Astrocyte (in vitro differentiated cells and primary cell): Measurements from ENCODE around the gene LRRC36.

Source experiments
- EZH2 ChIP-seq: IDR thresholded peaks from 2 replicates; pipeline ENCODE4 v1.6.1; 2012; ENCODE audit warnings: mild to moderate bottlenecking, low read length, inconsistent platforms; ENCODE audit not compliant: insufficient read depth
- TF ChIP-seq, protein P1 (sequence below): IDR thresholded peaks from 2 replicates; pipeline ENCODE4 v1.5.1; 2011; ENCODE audit warnings: low read depth, mild to moderate bottlenecking, inconsistent platforms, low read length, moderate library complexity; ENCODE audit not compliant: insufficient read depth

DNA sequence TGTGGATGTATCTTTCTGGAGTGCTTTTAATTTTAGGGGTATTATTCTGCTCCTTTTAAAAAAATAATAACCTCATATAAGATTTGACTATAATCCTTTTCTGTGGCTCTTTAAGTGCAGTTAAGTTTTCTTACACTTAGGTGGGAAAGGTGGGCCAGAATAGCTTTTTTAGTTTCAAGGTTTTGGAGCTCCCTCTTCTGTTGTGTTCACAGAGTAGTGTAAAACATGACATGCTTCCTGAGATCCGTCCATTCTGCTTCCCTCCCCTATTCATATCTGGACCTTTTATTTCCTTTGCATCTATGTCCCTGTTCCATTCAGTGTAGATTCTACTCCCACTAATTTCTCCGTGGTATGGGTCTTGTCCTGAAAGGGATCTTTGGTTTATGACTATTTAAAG lies 12.8 kb downstream of the LRRC36 start:
- TF ChIP-seq, protein P1, sequence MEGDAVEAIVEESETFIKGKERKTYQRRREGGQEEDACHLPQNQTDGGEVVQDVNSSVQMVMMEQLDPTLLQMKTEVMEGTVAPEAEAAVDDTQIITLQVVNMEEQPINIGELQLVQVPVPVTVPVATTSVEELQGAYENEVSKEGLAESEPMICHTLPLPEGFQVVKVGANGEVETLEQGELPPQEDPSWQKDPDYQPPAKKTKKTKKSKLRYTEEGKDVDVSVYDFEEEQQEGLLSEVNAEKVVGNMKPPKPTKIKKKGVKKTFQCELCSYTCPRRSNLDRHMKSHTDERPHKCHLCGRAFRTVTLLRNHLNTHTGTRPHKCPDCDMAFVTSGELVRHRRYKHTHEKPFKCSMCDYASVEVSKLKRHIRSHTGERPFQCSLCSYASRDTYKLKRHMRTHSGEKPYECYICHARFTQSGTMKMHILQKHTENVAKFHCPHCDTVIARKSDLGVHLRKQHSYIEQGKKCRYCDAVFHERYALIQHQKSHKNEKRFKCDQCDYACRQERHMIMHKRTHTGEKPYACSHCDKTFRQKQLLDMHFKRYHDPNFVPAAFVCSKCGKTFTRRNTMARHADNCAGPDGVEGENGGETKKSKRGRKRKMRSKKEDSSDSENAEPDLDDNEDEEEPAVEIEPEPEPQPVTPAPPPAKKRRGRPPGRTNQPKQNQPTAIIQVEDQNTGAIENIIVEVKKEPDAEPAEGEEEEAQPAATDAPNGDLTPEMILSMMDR = peak; percentile 5
- TF ChIP-seq EZH2 = no peak
